IMR-90 (cell line): Measurements from ENCODE around the gene C10orf95.

Experiments used
- BHLHE40 ChIP-seq: fragments of 150-350 bp; IDR thresholded peaks from 2 replicates; pipeline ENCODE4 v1.6.1; 2016; ENCODE audit warnings: mild to moderate bottlenecking, low read depth, low read length
- FOS ChIP-seq: fragments of 150-350 bp; IDR thresholded peaks from 2 replicates; pipeline ENCODE4 v1.6.1; 2016; ENCODE audit warnings: low read depth, low read length
- MAZ ChIP-seq: IDR thresholded peaks from 2 replicates; pipeline ENCODE4 v1.6.1; 2012; ENCODE audit warnings: low read depth, mild to moderate bottlenecking, low read length, improper control_type of control experiment, moderate library complexity, borderline replicate concordance
- MXI1 ChIP-seq: IDR thresholded peaks from 2 replicates; pipeline ENCODE4 v1.6.1; 2012; ENCODE audit warnings: low read depth, mild to moderate bottlenecking, low read length, moderate library complexity, borderline replicate concordance
- NFE2L2 ChIP-seq: fragments of 150-350 bp; IDR thresholded peaks from 2 replicates; pipeline ENCODE4 v1.6.1; 2016; ENCODE audit warnings: low read depth, mild to moderate bottlenecking, low read length
- POLR2A ChIP-seq: IDR thresholded peaks from 2 replicates; pipeline ENCODE4 v1.6.1; 2012; ENCODE audit warnings: mild to moderate bottlenecking, low read depth, low read length
- RAD21 ChIP-seq: IDR thresholded peaks from 2 replicates; pipeline ENCODE4 v1.6.1; 2012; ENCODE audit warnings: low read length, improper control_type of control experiment
- RCOR1 ChIP-seq: IDR thresholded peaks from 2 replicates; pipeline ENCODE4 v1.6.1; 2012; ENCODE audit warnings: mild to moderate bottlenecking, low read length, improper control_type of control experiment; ENCODE audit not compliant: insufficient replicate concordance
- RFX5 ChIP-seq: IDR thresholded peaks from 2 replicates; pipeline ENCODE4 v1.8.0; 2012; ENCODE audit warnings: low read depth, mild to moderate bottlenecking, low read length, moderate library complexity
- SMC3 ChIP-seq: fragments of 150-350 bp; IDR thresholded peaks from 2 replicates; pipeline ENCODE4 v1.6.1; 2016; ENCODE audit warnings: low read depth, mild to moderate bottlenecking, antibody characterized with exemption, low read length, moderate library complexity
- TF ChIP-seq, protein P1 (sequence below): conservative IDR thresholded peaks from 2 replicates; pipeline ENCODE4 v1.5.1; 2012; ENCODE audit warnings: mild to moderate bottlenecking, low read depth, low read length, improper control_type of control experiment
- TF ChIP-seq, protein P2 (sequence below): fragments of 150-350 bp; IDR thresholded peaks from 2 replicates; pipeline ENCODE4 v1.6.1; 2017; ENCODE audit warnings: mild to moderate bottlenecking, antibody characterized with exemption, low read length, low read depth

DNA sequence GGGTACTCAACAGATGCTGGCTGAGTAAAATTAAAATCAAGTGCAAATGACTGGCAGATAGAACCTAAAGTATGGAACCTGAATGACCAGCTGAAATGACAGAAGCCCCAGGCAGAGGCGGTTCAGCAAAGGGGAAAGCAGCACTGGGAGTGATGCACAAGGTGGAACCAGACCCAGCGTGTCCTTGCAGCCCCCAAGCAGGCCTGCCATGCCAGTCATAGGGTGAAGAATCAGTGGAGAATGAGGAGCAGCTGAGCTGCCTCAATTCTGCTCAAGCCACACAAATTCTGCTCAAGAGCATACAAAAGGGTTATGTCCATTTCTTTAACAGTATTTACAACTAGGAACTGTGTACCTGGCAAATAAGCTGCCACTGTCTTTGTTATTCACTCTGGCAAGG is 42.4 kb upstream of the C10orf95 start:
- TF ChIP-seq BHLHE40 = no peak
- TF ChIP-seq MAZ = no peak
- TF ChIP-seq, protein P1, sequence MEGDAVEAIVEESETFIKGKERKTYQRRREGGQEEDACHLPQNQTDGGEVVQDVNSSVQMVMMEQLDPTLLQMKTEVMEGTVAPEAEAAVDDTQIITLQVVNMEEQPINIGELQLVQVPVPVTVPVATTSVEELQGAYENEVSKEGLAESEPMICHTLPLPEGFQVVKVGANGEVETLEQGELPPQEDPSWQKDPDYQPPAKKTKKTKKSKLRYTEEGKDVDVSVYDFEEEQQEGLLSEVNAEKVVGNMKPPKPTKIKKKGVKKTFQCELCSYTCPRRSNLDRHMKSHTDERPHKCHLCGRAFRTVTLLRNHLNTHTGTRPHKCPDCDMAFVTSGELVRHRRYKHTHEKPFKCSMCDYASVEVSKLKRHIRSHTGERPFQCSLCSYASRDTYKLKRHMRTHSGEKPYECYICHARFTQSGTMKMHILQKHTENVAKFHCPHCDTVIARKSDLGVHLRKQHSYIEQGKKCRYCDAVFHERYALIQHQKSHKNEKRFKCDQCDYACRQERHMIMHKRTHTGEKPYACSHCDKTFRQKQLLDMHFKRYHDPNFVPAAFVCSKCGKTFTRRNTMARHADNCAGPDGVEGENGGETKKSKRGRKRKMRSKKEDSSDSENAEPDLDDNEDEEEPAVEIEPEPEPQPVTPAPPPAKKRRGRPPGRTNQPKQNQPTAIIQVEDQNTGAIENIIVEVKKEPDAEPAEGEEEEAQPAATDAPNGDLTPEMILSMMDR = no peak
- TF ChIP-seq POLR2A = no peak
- no peak for TF ChIP-seq RFX5
- no peak for TF ChIP-seq RAD21
- TF ChIP-seq, protein P2, sequence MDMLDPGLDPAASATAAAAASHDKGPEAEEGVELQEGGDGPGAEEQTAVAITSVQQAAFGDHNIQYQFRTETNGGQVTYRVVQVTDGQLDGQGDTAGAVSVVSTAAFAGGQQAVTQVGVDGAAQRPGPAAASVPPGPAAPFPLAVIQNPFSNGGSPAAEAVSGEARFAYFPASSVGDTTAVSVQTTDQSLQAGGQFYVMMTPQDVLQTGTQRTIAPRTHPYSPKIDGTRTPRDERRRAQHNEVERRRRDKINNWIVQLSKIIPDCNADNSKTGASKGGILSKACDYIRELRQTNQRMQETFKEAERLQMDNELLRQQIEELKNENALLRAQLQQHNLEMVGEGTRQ = no peak
- TF ChIP-seq RCOR1 = no peak
- no peak for TF ChIP-seq MXI1
- TF ChIP-seq FOS = no peak
- TF ChIP-seq SMC3 = no peak
- TF ChIP-seq NFE2L2 = no peak
